HepG2 (cell line): ENCODE results near the gene MUC22. TPM values are rescaled to one million over a fixed set of nuclear protein-coding genes. Genes with fewer than 3 reads are reported as not detected.
A peak's percentile ranks its signal among the peaks of the same experiment; 100 is the strongest.

Experiments used
- FOXM1 ChIP-seq: sonication (generic); formaldehyde crosslinking; IDR thresholded peaks from 2 replicates; pipeline ENCODE4 v1.5.0; 2020; ENCODE audit warnings: missing genetic modification reagents
- FUBP1 ChIP-seq: sonication (generic); formaldehyde crosslinking; IDR thresholded peaks from 2 replicates; pipeline ENCODE4 v1.5.1; 2020; ENCODE audit warnings: missing genetic modification reagents, mild to moderate bottlenecking, borderline replicate concordance
- GRHL1 ChIP-seq: sonication (generic); formaldehyde crosslinking; conservative IDR thresholded peaks from 2 replicates; pipeline ENCODE4 v1.8.0; 2022; ENCODE audit warnings: missing genetic modification reagents
- HBP1 ChIP-seq: IDR thresholded peaks from 2 replicates; pipeline ENCODE4 v1.6.1; 2016; ENCODE audit warnings: low read depth, control low read depth
- HDAC1 ChIP-seq: sonication (generic); formaldehyde crosslinking; IDR thresholded peaks from 2 replicates; pipeline ENCODE4 v1.5.1; 2020; ENCODE audit warnings: mild to moderate bottlenecking, missing genetic modification reagents
- HDAC2 ChIP-seq: sonication (generic); formaldehyde crosslinking; IDR thresholded peaks from 2 replicates; pipeline ENCODE4 v1.4.0; 2020; ENCODE audit warnings: missing genetic modification reagents
- KAT8 ChIP-seq: IDR thresholded peaks from 2 replicates; pipeline ENCODE4 v1.6.1; 2016; ENCODE audit warnings: missing genetic modification reagents, missing compliant biosample characterization
- RFX5 ChIP-seq: IDR thresholded peaks from 2 replicates; pipeline ENCODE4 v1.6.1; 2011; ENCODE audit warnings: low read depth, low read length, improper control_type of control experiment
- RXRA ChIP-seq: sonication (generic); formaldehyde crosslinking; IDR thresholded peaks from 2 replicates; pipeline ENCODE4 v1.5.1; 2020; ENCODE audit warnings: missing genetic modification reagents
- SSRP1 ChIP-seq: IDR thresholded peaks from 2 replicates; pipeline ENCODE4 v1.6.1; 2016; ENCODE audit warnings: control low read depth
- TGIF2 ChIP-seq: IDR thresholded peaks from 2 replicates; pipeline ENCODE4 v1.6.1; 2016; ENCODE audit warnings: control low read depth, missing compliant biosample characterization
- TRAFD1 ChIP-seq: sonication (generic); formaldehyde crosslinking; IDR thresholded peaks from 2 replicates; pipeline ENCODE4 v1.5.1; 2020; ENCODE audit warnings: missing genetic modification reagents, mild to moderate bottlenecking, borderline replicate concordance
- TSC22D2 ChIP-seq: sonication (generic); formaldehyde crosslinking; IDR thresholded peaks from 2 replicates; pipeline ENCODE4 v1.5.1; 2020; ENCODE audit warnings: missing genetic modification reagents, mild to moderate bottlenecking, borderline replicate concordance
- U2AF2 ChIP-seq: fragments of 200-400 bp; formaldehyde crosslinking; IDR thresholded peaks from 2 replicates; pipeline ENCODE4 v1.6.1; 2017; ENCODE audit warnings: low read depth, mild to moderate bottlenecking, low read length
- ZFP1 ChIP-seq: IDR thresholded peaks from 2 replicates; pipeline ENCODE4 v1.6.1; 2016
- ZFX ChIP-seq: sonication (generic); formaldehyde crosslinking; IDR thresholded peaks from 2 replicates; pipeline ENCODE4 v1.4.0; 2020; ENCODE audit warnings: mild to moderate bottlenecking, low read depth, missing genetic modification reagents, moderate library complexity
- ZNF280D ChIP-seq: sonication (generic); formaldehyde crosslinking; IDR thresholded peaks from 2 replicates; pipeline ENCODE4 v1.5.1; 2020; ENCODE audit warnings: mild to moderate bottlenecking, missing genetic modification reagents
- ZNF350 ChIP-seq: sonication (generic); formaldehyde crosslinking; IDR thresholded peaks from 2 replicates; pipeline ENCODE4 v1.4.0; 2020; ENCODE audit warnings: mild to moderate bottlenecking, low read depth, missing genetic modification reagents, borderline replicate concordance
- ZNF446 ChIP-seq: sonication (generic); formaldehyde crosslinking; IDR thresholded peaks from 2 replicates; pipeline ENCODE4 v1.5.0; 2020; ENCODE audit warnings: mild to moderate bottlenecking, missing genetic modification reagents
- ZNF501 ChIP-seq: sonication (generic); formaldehyde crosslinking; IDR thresholded peaks from 2 replicates; pipeline ENCODE4 v1.5.1; 2020; ENCODE audit warnings: mild to moderate bottlenecking, moderate library complexity, missing genetic modification reagents
- ZNF772 ChIP-seq: sonication (generic); formaldehyde crosslinking; IDR thresholded peaks from 2 replicates; pipeline ENCODE4 v1.5.0; 2020; ENCODE audit warnings: mild to moderate bottlenecking, missing genetic modification reagents
- polyA plus RNA-seq, 8 experiments: library from polyadenylated mRNA; depleted of rRNA in 3 of 8; stranded (reverse) in 7 of 8; unstranded in 1 of 8; fragments of >200 nt; fragmentation: Illumina TruSeq in 4 of 8; extraction: Trizol in 4 of 8; gene quantifications; 2 replicates each; pipeline versions ENCODE4 v1.2.1 to v1.2.3, GENCODE V29; 2011 to 2016; ENCODE audit warnings: low read depth in 4 of 8, missing spikeins in 1 of 8, mixed read lengths in 1 of 8; ENCODE audit not compliant: insufficient read depth in 1 of 8
- total RNA-seq, 5 experiments: library from RNA; depleted of rRNA; stranded (reverse); fragments of >200 nt; fragmentation: Illumina TruSeq; extraction: Trizol; gene quantifications; 2 replicates each; pipeline ENCODE4 v1.2.3, GENCODE V29; 2016; ENCODE audit warnings: low read depth in 1 of 5

Gene MUC22
- total and polyA plus RNA-seq, 2 of the 13 experiments (the other 11 are each of a cell fraction or from before 2014, with no cell fraction given): not detected

- TF ChIP-seq HDAC1 (CRISPR knock-in tag) (no peak), FOXM1 (CRISPR knock-in tag) (no peak), ZNF446 (CRISPR knock-in tag) (no peak), ZNF280D (CRISPR knock-in tag) (no peak), KAT8 (CRISPR knock-in tag) (peak; percentile 42; the same call in 1 of the 2 replicates), ZNF772 (CRISPR knock-in tag) (no peak), ZFP1 (CRISPR knock-in tag) (no peak), ZFX (CRISPR knock-in tag) (peak; percentile 55; the same call in 1 of the 2 replicates), HBP1 (CRISPR knock-in tag) (no peak), TGIF2 (CRISPR knock-in tag) (no peak), RFX5 (no peak), U2AF2 (no peak), FUBP1 (no peak), RXRA (CRISPR knock-in tag) (no peak), ZNF501 (CRISPR knock-in tag) (0 out of 2 replicates have a peak, but pooled peaks have one; percentile 17), TSC22D2 (CRISPR knock-in tag) (no peak), HDAC2 (peak; percentile 22; the same call in 1 of the 2 replicates), GRHL1 (no peak), ZNF350 (CRISPR knock-in tag) (no peak), SSRP1 (CRISPR knock-in tag) (no peak), TRAFD1 (CRISPR knock-in tag) (no peak)
These were observed 58.5 kb downstream of the MUC22 start (continued) for GRCh38 chr6:31068669-31069340.
